ENCODE results near the gene IWS1. TPM values are rescaled to one million over a fixed set of nuclear protein-coding genes. Genes with fewer than 3 reads are reported as not detected.
"Not testable (repeated sequence)": the region's sequence is repeated elsewhere in the genome, so short reads cannot be mapped to it uniquely, and the experiment has no call there.

Gene IWS1
- polyA plus RNA-seq, 1 experiment = 55.0 TPM

DNA sequence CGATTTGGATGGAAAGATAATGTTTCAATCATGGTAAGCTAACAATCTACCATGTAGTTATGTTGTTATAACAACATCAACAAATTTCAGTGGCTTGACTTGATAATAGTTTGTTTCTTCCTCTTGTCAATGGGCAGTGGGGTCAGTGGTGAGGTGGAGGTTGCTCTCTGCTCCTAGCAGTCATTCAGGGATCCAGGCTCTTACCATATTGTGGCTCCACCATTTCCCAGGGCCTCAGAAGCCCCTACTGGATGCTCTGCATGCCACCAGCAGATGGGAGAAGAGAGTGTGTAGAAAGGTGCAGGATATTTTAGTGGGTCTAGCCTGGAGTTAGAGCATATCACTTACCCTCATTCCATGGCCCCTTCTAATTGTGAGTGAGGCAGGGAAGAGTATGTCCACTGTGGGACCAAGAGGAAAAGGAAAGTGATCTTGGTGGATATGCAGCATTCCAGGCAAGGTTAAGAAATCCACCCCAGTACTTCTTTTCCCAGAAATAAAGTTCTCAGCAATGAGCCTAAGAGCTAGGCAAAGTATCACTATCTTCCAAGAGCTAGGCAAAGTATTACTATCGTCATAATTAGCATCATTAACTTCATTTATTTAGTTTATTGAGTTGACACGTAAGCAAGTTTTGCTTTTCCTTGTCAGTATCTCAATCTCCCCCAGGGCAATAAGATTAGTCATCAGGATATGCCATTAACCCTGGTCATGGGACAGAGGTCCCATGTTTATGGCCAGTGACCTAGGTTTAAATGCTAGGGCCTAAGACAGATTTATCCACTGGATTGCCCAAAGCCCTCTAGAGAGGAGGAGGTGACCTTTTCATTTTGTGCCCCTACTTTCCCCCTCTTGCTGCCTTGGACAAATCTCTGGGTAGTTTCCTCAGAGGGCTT, 4.2 kb upstream of the IWS1 start:
- ChIA-PET CTCF (no interaction called here), POLR2A (no interaction called here)
- TF ChIP-seq, protein P1, sequence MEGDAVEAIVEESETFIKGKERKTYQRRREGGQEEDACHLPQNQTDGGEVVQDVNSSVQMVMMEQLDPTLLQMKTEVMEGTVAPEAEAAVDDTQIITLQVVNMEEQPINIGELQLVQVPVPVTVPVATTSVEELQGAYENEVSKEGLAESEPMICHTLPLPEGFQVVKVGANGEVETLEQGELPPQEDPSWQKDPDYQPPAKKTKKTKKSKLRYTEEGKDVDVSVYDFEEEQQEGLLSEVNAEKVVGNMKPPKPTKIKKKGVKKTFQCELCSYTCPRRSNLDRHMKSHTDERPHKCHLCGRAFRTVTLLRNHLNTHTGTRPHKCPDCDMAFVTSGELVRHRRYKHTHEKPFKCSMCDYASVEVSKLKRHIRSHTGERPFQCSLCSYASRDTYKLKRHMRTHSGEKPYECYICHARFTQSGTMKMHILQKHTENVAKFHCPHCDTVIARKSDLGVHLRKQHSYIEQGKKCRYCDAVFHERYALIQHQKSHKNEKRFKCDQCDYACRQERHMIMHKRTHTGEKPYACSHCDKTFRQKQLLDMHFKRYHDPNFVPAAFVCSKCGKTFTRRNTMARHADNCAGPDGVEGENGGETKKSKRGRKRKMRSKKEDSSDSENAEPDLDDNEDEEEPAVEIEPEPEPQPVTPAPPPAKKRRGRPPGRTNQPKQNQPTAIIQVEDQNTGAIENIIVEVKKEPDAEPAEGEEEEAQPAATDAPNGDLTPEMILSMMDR (IDR thresholded peaks at IDR 0.05; ENCODE audit: low read depth, low read length) = no peak
- H3K9me3 ChIP-seq (ENCODE audit: control insufficient read depth, insufficient read depth, low read length) = peaks cover 3% of the 10 kb centered on the region; the same call in 1 of the 2 replicates
- H3K27ac ChIP-seq (ENCODE audit: low read depth, low read length) = no peak overlapping the region
- peaks cover 8% of the 10 kb centered on the region for H3K27me3 ChIP-seq (ENCODE audit: control insufficient read depth, insufficient read depth, low read length)
- H3K4me3 ChIP-seq (ENCODE audit: low read depth, low read length) = no peak overlapping the region
- no peak for DNase-seq (ENCODE audit: low read depth, low spot score)

DNA sequence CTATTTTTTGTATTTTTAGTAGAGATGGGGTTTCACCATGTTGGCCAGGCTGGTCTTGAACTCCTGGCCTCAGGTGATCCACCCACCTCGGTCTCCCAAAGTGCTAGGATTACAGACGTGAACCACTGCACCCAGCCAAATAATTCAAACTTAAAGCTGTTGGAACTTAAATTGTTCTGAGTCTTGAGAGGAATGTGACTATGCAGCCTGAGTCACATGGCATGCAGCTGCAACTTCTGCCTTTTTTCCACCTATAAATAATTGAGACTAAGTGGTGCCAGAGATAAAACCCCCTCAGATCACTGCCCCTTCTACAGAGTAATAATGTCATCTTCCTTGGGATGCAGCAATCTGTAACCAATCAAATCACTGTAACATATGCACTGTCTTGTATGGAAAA, 3.1 kb upstream of the IWS1 start:
- not testable (repeated sequence) for DNase-seq (ENCODE audit: low read depth, low spot score)

DNA sequence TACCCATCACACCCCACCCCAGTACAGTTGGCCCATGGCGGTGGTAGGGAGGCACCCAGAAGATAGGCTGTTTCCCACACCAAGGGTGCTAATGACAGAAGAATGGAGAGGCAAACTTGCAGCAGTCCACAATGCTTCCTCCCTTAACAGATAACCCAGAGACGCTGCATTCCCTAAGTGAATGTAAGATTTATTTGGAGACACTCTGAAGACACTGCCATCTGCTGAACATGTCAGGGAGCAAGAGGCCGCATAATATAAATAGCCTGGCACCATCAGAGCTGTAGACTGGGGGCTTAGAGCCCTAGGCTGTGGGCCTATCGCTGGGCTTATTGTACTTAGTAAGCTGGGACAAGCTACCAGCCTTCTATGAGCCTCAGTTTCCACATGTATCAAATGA, 2.2 kb upstream of the IWS1 start:
- DNase-seq (ENCODE audit: low read depth, low spot score) = no peak
- no peak overlapping the region for H3K4me3 ChIP-seq (ENCODE audit: low read depth, low read length)
- CTCF ChIA-PET = no interaction called here
- POLR2A ChIA-PET = interaction anchor here (0.6 kb wide), 1 partner anchor 215 kb away, joined by 3 read pairs; no protein-coding TSS in a partner anchor
- TF ChIP-seq, protein P1 (IDR thresholded peaks at IDR 0.05; ENCODE audit: low read depth, low read length) = no peak
- peaks cover 3% of the 10 kb centered on the region; the same call in 1 of the 2 replicates for H3K9me3 ChIP-seq (ENCODE audit: control insufficient read depth, insufficient read depth, low read length)
- H3K27ac ChIP-seq (ENCODE audit: low read depth, low read length) = no peak overlapping the region
- peaks cover 1% of the 10 kb centered on the region for H3K27me3 ChIP-seq (ENCODE audit: control insufficient read depth, insufficient read depth, low read length)

More for the DNA sequence above, 3.1 kb upstream of the IWS1 start:
- POLR2A ChIA-PET = interaction anchor here (0.5 kb wide), 1 partner anchor 225 kb away, joined by 6 read pairs; no protein-coding TSS in a partner anchor
- H3K4me3 ChIP-seq (ENCODE audit: low read depth, low read length); CTCF ChIA-PET; H3K9me3 ChIP-seq (ENCODE audit: control insufficient read depth, insufficient read depth, low read length); H3K27me3 ChIP-seq (ENCODE audit: control insufficient read depth, insufficient read depth, low read length); H3K27ac ChIP-seq (ENCODE audit: low read depth, low read length): not testable (repeated sequence)

DNA sequence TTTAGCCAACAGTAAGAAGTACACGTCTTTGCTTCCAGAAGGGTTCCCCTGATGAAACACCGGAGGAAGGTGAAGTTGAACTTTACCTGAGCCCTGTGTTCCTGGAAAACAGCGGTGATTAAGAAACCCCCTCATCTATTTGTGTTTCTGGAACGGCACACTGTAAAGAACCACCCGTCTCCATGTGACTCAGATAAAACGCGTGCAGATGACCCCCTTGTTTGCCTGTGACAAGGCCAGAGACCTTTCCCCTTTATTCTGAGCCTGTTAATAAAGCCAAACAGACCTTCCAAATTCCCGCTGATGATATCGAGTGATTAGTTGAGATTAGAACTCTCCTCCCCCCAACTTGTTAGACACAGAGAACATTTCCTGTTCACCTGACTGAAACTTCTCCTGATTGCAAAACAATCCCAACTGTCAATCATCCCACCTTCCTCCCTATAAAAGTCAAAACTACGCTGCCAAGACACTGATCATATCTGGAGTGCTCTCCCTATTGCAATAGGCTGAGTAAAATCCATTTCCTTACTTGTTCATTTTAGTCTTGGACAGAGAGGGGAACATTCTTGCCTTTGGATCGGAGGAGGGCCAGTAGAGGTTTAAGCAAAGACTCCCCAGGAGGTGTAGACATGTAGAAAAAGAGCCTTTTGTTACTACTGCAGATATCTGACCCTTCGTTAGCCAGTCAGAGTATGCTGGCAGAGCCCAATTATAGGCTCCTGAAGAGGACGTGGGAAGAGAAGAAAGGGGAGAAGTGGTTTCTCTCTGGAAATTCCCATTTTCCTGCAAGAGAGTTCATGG, 914 bp upstream of the IWS1 start:
- H3K9me3 ChIP-seq (ENCODE audit: control insufficient read depth, insufficient read depth, low read length) = peaks cover 3% of the 10 kb centered on the region; the same call in 1 of the 2 replicates
- POLR2A ChIA-PET = interaction anchor here (0.5 to 2.0 kb wide), 11 partner anchors 9 to 233 kb away, joined by 3 to 26 read pairs (median 4); partner anchors contain the start of genes ERCC3 and LIMS2
- TF ChIP-seq, protein P1 (IDR thresholded peaks at IDR 0.05; ENCODE audit: low read depth, low read length) = no peak
- CTCF ChIA-PET = interaction anchor here (0.6 to 1.3 kb wide), 7 partner anchors 9 to 563 kb away, joined by 3 to 5 read pairs (median 3); no protein-coding TSS in a partner anchor
- H3K27me3 ChIP-seq (ENCODE audit: control insufficient read depth, insufficient read depth, low read length) = no peaks in the 10 kb centered on the region
- no peak for DNase-seq (ENCODE audit: low read depth, low spot score)
- peak overlapping the region; percentile 94 for H3K27ac ChIP-seq (ENCODE audit: low read depth, low read length)
- peak overlapping the region; percentile 89 for H3K4me3 ChIP-seq (ENCODE audit: low read depth, low read length)

DNA sequence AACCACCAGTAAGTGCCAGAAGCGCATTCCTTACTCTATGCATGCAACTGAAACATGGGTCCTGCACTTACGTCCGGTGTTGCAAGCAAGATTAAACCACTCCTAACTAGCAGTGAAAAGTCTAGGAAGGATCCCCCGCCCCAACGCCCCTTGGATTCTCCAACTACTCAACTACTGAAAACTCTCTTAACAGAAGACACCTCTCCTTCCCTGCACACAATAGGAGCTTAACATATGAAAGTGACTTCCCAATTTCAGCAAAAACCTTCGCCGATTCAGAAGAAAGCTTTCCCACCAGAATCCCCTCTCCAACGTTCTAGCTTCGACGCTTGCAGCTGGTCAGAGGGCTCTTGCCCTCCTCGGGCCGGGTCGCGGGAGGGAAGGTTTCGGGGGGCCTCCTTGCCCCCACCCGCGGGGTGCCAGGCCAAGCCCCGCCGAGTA, 578 bp downstream of the IWS1 start:
- Histone ChIP-seq H3K27me3 (ENCODE audit: control insufficient read depth, insufficient read depth, low read length) (no peaks in the 10 kb centered on the region), H3K9me3 (ENCODE audit: control insufficient read depth, insufficient read depth, low read length) (peaks cover 3% of the 10 kb centered on the region; the same call in 1 of the 2 replicates), H3K4me3 (ENCODE audit: low read depth, low read length) (peak overlapping the region; percentile 89), H3K27ac (ENCODE audit: low read depth, low read length) (peak overlapping the region; percentile 94)
- TF ChIP-seq, protein P1 (IDR thresholded peaks at IDR 0.05; ENCODE audit: low read depth, low read length) = no peak
- CTCF ChIA-PET = interaction anchor here (1.3 kb wide), 1 partner anchor 10 kb away, joined by 4 read pairs; no protein-coding TSS in a partner anchor
- no peak for DNase-seq (ENCODE audit: low read depth, low spot score)
- POLR2A ChIA-PET = interaction anchor here (1.0 to 2.0 kb wide), 3 partner anchors 8 to 17 kb away, joined by 4 to 26 read pairs (median 12); no protein-coding TSS in a partner anchor

DNA sequence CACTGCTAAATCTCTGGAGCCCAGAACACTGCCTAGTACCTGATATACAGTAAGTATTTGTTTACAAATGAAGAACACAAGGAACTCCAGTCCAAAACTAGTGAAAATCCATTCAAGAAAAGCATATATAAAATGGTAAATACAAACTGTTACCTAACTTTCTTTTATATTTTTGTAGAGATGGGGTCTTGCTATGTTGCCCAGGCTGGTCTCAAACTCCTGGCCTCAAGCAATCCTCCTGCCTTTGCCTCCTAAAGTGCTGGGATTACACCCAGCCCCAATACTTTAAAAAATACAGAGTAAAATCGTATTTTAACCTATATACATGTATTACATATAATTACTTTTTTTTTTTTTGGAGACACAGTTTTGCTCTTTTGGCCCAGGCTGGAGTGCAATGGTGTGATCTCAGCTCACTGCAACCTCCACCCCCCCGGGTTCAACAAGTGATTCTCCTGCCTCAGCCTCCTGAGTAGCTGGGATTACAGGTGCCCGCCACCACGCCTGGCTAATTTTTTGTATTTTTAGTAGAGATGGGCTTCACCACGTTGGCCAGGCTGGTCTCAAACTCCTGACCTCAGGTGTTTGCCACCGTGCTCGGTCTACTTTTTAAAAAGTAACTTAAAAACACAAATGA, 2.0 kb downstream of the IWS1 start:
- H3K4me3 ChIP-seq (ENCODE audit: low read depth, low read length) = 0 out of 2 replicates have a peak overlapping the region, but pooled peaks have one; percentile 11
- H3K27me3 ChIP-seq (ENCODE audit: control insufficient read depth, insufficient read depth, low read length); H3K9me3 ChIP-seq (ENCODE audit: control insufficient read depth, insufficient read depth, low read length); DNase-seq (ENCODE audit: low read depth, low spot score); H3K27ac ChIP-seq (ENCODE audit: low read depth, low read length); CTCF ChIA-PET; POLR2A ChIA-PET: not testable (repeated sequence)
